Breast epithelium (tissue), 4 donors: Measurements from ENCODE around the gene UBA1. TPM values are rescaled to one million over a fixed set of nuclear protein-coding genes. Genes with fewer than 3 reads are reported as not detected.

Source experiments
- DNase-seq, 2 donors: peaks; one replicate each; pipeline ENCODE4 v3.0.0-alpha.2; 2019; ENCODE audit warnings: low spot score in 2 of 2
- H3K27ac ChIP-seq, 2 donors: fragments of 200-600 bp; sonication (generic) in 1 of 2; one replicate each; pipeline ENCODE4 v1.5.1; 2016 to 2019; ENCODE audit warnings: mild to moderate bottlenecking in 1 of 2
- H3K27me3 ChIP-seq, 2 donors: fragments of 200-600 bp; sonication (generic) in 1 of 2; one replicate each; pipeline versions ENCODE4 v1.5.1 to v1.6.0; 2017 to 2019; ENCODE audit warnings: control low read depth in 1 of 2, mild to moderate bottlenecking in 1 of 2
- H3K36me3 ChIP-seq: fragments of 200-600 bp; one replicate; pipeline ENCODE4 v1.5.1; 2019
- H3K4me1 ChIP-seq, 2 donors: fragments of 200-600 bp; sonication (generic); one replicate each; pipeline ENCODE4 v1.5.1; 2016 to 2019; ENCODE audit warnings: control low read depth in 1 of 2
- H3K4me3 ChIP-seq, 3 donors: fragments of 200-600 bp; sonication (generic); 1 replicate in 2 of 3; 2 replicates in 1 of 3; pipeline ENCODE4 v1.5.1; 2016 to 2019; ENCODE audit warnings: mild to moderate bottlenecking in 3 of 3, moderate library complexity in 2 of 3
- H3K9me3 ChIP-seq, 2 donors: fragments of 200-600 bp; sonication (generic) in 1 of 2; one replicate each; pipeline ENCODE4 v1.5.1; 2016 to 2019; ENCODE audit warnings: control low read depth in 1 of 2
- POLR2A ChIP-seq: fragments of 450-650 bp; IDR thresholded peaks from one replicate; pipeline ENCODE4 v1.6.1; 2016; ENCODE audit warnings: antibody characterized with exemption, mild to moderate bottlenecking, moderate library complexity
- POLR2AphosphoS5 ChIP-seq, 3 donors: sonication (generic); formaldehyde crosslinking; IDR thresholded peaks; one replicate each; pipeline ENCODE4 v1.6.1; 2017; ENCODE audit warnings: antibody characterized with exemption in 3 of 3
- intact Hi-C: fragments of 100-400 bp; cut with DNase I; formaldehyde crosslinking; loops from one replicate; pipeline ENCODE4 v1.15.1; 2023; ENCODE audit warnings: low total_unique reads
- total RNA-seq, 3 donors: library from RNA; depleted of rRNA; stranded (reverse); fragments of >200 nt; gene quantifications; one replicate each; pipeline ENCODE4 v1.1.0, GENCODE V29; 2016
- TF ChIP-seq, protein P1 (sequence below), 3 donors: fragments of 450-650 bp; IDR thresholded peaks; one replicate each; pipeline ENCODE4 v1.5.1; 2016 to 2017; ENCODE audit warnings: antibody characterized with exemption in 3 of 3, mild to moderate bottlenecking in 3 of 3, moderate library complexity in 3 of 3

The UBA1 gene
- total RNA-seq, 3 donors from 2014 or later: 109 to 149 (median 141) TPM

DNA sequence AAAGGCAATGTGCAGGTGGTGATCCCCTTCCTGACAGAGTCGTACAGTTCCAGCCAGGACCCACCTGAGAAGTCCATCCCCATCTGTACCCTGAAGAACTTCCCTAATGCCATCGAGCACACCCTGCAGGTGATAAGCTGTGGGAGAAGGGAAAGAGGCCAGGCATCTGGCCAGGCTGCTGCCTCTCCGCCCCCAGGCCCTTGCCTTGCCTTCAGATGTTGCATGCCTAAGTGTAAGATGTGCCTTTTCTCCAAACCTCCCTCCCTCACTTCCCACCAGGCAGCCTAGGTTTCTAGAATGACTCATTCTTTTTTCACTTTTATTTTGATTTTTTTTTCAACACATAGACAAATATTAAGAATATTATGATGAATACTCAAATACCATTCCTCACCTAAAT lies 12.7 kb downstream of the UBA1 start:
- no peak for TF ChIP-seq POLR2A
- no peak for TF ChIP-seq POLR2AphosphoS5 (IDR thresholded peaks at IDR 0.05)
- TF ChIP-seq, protein P1, sequence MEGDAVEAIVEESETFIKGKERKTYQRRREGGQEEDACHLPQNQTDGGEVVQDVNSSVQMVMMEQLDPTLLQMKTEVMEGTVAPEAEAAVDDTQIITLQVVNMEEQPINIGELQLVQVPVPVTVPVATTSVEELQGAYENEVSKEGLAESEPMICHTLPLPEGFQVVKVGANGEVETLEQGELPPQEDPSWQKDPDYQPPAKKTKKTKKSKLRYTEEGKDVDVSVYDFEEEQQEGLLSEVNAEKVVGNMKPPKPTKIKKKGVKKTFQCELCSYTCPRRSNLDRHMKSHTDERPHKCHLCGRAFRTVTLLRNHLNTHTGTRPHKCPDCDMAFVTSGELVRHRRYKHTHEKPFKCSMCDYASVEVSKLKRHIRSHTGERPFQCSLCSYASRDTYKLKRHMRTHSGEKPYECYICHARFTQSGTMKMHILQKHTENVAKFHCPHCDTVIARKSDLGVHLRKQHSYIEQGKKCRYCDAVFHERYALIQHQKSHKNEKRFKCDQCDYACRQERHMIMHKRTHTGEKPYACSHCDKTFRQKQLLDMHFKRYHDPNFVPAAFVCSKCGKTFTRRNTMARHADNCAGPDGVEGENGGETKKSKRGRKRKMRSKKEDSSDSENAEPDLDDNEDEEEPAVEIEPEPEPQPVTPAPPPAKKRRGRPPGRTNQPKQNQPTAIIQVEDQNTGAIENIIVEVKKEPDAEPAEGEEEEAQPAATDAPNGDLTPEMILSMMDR (IDR thresholded peaks at IDR 0.05): no peak
- H3K9me3 ChIP-seq: no peaks in the 10 kb centered on the region
- peaks cover 7% of the 10 kb centered on the region for H3K36me3 ChIP-seq
- no peak overlapping the region for H3K4me3 ChIP-seq
- no peaks in the 10 kb centered on the region for H3K4me1 ChIP-seq
- intact Hi-C loops: loop anchor here (10.0 kb wide), 1 partner anchor 158 kb away; no protein-coding TSS in a partner anchor
- no peak overlapping the region for H3K27ac ChIP-seq
- no peak for DNase-seq
- no peaks in the 10 kb centered on the region for H3K27me3 ChIP-seq

DNA sequence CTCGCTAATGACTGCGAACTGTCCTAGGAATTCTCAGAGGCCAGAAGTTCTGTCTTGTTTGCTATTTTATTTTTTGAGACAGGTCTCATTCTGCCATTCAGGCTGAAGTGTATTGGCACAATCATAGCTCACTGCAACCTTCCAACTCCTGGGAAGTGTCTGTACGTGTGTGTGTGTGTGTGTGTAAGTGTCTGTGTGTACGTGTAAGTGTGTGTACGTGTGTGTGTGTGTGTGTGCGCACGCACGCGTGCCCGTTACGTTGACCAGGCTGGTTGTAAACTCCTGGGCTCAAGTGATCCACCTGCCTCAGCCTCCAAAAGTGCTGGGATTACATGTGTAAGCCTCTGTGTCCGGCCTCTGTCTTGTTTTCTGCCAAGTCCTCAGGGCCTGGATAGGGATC lies 14.5 kb downstream of the UBA1 start:
- Histone ChIP-seq H3K4me1 (no peaks in the 10 kb centered on the region), H3K36me3 (peaks cover 7% of the 10 kb centered on the region), H3K9me3 (no peaks in the 10 kb centered on the region), H3K4me3 (no peak overlapping the region), H3K27ac (no peak overlapping the region), H3K27me3 (no peaks in the 10 kb centered on the region)
- intact Hi-C loops: loop anchor here (10.0 kb wide), 1 partner anchor 157 kb away; no protein-coding TSS in a partner anchor
- TF ChIP-seq, protein P1 (IDR thresholded peaks at IDR 0.05): no peak
- TF ChIP-seq POLR2AphosphoS5 (IDR thresholded peaks at IDR 0.05) (no peak), POLR2A (no peak)
- no peak for DNase-seq

DNA sequence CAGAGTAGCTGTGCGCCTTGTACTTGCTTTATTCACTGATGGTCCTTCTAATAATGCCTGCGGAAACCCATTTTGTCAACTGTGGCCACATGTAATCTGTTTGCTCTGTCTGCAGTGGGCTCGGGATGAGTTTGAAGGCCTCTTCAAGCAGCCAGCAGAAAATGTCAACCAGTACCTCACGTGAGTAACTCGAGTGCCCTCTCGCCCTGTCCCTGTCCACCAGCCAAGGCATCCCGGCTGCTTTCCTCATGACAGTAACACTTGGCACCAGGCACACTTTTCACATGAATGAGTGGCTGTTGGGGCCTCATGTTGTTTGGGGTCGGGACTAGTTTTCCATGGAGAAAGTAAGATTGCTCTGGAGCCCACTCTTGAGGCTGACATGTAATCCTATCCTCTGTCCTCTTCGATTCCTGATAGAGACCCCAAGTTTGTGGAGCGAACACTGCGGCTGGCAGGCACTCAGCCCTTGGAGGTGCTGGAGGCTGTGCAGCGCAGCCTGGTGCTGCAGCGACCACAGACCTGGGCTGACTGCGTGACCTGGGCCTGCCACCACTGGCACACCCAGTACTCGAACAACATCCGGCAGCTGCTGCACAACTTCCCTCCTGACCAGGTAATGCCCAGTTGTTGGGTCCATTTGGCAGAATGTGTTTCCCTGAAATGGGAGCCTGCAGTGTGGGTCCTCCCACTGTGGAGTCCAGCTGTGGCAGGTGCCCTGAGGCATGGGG lies 16.0 kb downstream of the UBA1 start:
- Histone ChIP-seq H3K4me1 (no peaks in the 10 kb centered on the region), H3K9me3 (no peaks in the 10 kb centered on the region), H3K27ac (no peak overlapping the region), H3K36me3 (peaks cover 7% of the 10 kb centered on the region), H3K4me3 (no peak overlapping the region), H3K27me3 (no peaks in the 10 kb centered on the region)
- DNase-seq: no peak
- TF ChIP-seq, protein P1 (IDR thresholded peaks at IDR 0.05): no peak
- TF ChIP-seq POLR2AphosphoS5 (IDR thresholded peaks at IDR 0.05): no peak
- no peak for TF ChIP-seq POLR2A
- intact Hi-C loops: loop anchor here (10.0 kb wide), 1 partner anchor 155 kb away; no protein-coding TSS in a partner anchor

DNA sequence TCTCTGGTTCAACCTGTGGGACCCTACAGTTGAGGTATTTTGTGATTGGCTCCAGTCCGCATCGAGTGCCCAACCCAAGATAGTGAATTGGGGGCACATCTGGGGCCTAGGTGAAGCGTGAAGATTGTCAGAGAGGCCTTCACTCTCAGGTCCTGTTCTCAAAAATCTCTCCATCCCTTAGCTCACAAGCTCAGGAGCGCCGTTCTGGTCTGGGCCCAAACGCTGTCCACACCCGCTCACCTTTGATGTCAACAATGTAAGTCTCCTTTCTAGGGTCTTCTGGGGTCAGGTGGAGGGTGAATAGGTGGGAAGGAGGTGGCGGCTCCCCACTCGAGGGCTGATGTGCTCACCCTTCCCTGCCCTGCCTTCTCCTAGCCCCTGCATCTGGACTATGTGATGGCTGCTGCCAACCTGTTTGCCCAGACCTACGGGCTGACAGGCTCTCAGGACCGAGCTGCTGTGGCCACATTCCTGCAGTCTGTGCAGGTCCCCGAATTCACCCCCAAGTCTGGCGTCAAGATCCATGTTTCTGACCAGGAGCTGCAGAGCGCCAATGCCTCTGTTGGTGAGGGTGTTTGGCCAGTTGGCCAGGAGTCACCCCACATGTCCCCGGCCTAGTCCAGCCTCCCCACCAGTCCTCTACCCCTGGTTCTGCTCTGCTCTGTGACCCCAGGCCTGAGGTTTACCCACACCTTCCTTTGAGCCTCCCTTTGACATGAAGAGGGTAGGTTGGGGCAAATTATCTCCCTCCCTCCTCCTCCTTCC lies 17.2 kb downstream of the UBA1 start:
- TF ChIP-seq POLR2A (no peak), POLR2AphosphoS5 (IDR thresholded peaks at IDR 0.05) (no peak)
- TF ChIP-seq, protein P1 (IDR thresholded peaks at IDR 0.05): no peak
- Histone ChIP-seq H3K4me1 (no peaks in the 10 kb centered on the region), H3K9me3 (no peaks in the 10 kb centered on the region), H3K27me3 (no peaks in the 10 kb centered on the region), H3K4me3 (no peak overlapping the region), H3K36me3 (peaks cover 7% of the 10 kb centered on the region), H3K27ac (no peak overlapping the region)
- DNase-seq: no peak
- intact Hi-C loops: no loop called here
